Lower lobe of right lung (tissue), 2 donors: ENCODE data around the gene STYXL1. TPM values are rescaled to one million over a fixed set of nuclear protein-coding genes. Genes with fewer than 3 reads are reported as not detected.

ENCODE experiments used
- ATAC-seq, 2 donors: fragments of 200-7000 bp; cut with Tn5 transposase; one replicate each; pipeline ENCODE4 v1.9.1; 2020 to 2022; ENCODE audit warnings: mild to moderate bottlenecking in 2 of 2, moderate library complexity in 2 of 2
- DNase-seq: peaks from one replicate; pipeline ENCODE4 v3.0.0-alpha.2; 2020
- H3K27ac ChIP-seq: fragments of 200-600 bp; one replicate; pipeline ENCODE4 v1.8.0; 2022
- H3K27me3 ChIP-seq: fragments of 200-600 bp; one replicate; pipeline ENCODE4 v1.8.0; 2022; ENCODE audit warnings: low read depth
- H3K36me3 ChIP-seq: fragments of 200-600 bp; one replicate; pipeline ENCODE4 v1.8.0; 2022; ENCODE audit warnings: mild to moderate bottlenecking
- H3K4me1 ChIP-seq: fragments of 200-600 bp; one replicate; pipeline ENCODE4 v1.8.0; 2022
- H3K4me3 ChIP-seq: fragments of 200-600 bp; one replicate; pipeline ENCODE4 v1.8.0; 2022; ENCODE audit warnings: mild to moderate bottlenecking
- H3K9me3 ChIP-seq: fragments of 200-600 bp; one replicate; pipeline ENCODE4 v1.8.0; 2022
- intact Hi-C: fragments of 100-400 bp; cut with DNase I; formaldehyde crosslinking; loops from one replicate; pipeline ENCODE4 v1.11.0; 2022
- total RNA-seq: library from RNA; stranded (reverse); fragmentation: NEBNext Ultra II Directional; extraction: Animal tissue kit (Norgen Biotek cat#: 25700); gene quantifications from one replicate; pipeline ENCODE4 v1.2.1, GENCODE V29; 2021
- TF ChIP-seq, protein P1 (sequence below): fragments of 200-600 bp; IDR thresholded peaks from one replicate; pipeline ENCODE4 v1.8.0; 2022; ENCODE audit warnings: antibody characterized with exemption, mild to moderate bottlenecking
- donor health status: DM: no; HTN: yes; CAD: no; lungs with severe emphysema.

Gene STYXL1
- total RNA-seq, 1 donor from 2014 or later, result 25.6 TPM

DNA sequence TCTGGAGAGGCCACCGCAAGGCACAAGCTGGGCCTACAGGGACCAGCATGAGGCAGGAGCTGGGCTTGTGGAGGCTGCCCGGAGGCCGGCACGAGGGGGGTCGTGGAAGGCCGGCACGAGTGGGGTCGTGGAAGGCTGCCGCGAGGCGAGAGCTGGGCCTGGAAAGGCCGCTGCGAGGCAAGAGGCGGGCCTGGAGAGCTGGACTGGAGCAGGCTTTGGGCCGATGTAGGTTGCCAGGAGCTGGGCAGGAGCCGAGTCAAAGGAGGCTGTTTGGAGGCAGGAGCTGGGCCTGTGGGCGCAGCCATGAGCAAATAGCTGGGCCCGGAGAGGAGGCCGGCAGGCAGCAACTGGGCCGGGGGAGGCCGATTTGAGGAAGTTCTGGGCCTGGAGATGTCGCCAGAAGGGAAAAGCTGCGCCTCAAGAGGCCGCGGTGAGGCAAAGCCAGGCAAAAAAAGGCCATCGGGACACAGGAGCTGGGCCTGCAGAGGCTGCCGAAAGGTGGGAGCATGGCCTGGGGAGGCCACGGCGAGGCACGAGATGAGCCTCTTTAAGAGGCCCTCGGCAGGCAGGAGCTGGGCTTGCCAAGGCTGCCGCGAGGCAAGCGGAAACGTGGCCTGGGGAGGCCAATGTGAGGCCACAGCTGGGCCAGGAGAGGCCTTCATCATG, 26.6 kb upstream of the STYXL1 start:
- TF ChIP-seq, protein P1, sequence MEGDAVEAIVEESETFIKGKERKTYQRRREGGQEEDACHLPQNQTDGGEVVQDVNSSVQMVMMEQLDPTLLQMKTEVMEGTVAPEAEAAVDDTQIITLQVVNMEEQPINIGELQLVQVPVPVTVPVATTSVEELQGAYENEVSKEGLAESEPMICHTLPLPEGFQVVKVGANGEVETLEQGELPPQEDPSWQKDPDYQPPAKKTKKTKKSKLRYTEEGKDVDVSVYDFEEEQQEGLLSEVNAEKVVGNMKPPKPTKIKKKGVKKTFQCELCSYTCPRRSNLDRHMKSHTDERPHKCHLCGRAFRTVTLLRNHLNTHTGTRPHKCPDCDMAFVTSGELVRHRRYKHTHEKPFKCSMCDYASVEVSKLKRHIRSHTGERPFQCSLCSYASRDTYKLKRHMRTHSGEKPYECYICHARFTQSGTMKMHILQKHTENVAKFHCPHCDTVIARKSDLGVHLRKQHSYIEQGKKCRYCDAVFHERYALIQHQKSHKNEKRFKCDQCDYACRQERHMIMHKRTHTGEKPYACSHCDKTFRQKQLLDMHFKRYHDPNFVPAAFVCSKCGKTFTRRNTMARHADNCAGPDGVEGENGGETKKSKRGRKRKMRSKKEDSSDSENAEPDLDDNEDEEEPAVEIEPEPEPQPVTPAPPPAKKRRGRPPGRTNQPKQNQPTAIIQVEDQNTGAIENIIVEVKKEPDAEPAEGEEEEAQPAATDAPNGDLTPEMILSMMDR, result no peak
- ATAC-seq, result no peak
- DNase-seq, result no peak
- Histone ChIP-seq H3K4me3 (no peak overlapping the region), H3K27me3 (no peaks in the 10 kb centered on the region), H3K27ac (no peak overlapping the region), H3K4me1 (peaks cover 7% of the 10 kb centered on the region), H3K9me3 (no peaks in the 10 kb centered on the region), H3K36me3 (no peaks in the 10 kb centered on the region)
- intact Hi-C loops, result no loop called here

DNA sequence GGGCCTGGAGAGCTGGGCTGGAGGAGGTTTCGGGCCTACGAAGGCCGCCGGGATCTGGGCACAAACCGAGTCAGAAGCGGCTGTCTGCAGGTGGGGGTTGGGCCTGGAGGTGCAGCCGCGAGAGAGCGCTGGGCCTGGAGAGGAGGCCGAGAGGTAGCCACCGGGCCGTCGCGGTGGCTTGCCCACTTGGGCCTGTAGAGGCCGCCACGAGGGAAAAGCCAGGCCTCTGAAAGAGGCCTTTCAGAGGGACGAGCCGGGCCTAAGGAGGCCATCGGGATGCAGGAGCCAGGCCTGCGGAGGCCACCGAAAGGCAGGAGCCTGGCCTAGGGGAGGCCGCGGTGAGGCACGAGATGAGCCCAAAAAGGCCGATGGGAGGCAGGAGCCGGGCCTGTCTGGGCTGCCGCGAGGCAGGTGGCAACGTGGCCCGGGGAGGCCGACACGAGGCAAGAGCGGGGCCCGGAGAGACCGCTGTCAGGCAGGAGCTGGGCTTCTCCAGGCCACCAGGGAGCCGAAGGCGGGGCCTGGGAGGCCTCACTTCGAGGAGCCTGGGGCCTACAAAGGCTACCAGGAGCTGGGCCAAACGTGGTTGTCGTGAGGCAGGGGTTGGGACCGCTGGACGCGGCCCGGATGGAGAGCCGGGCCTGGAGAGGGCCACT, 25.7 kb upstream of the STYXL1 start:
- intact Hi-C loops, result no loop called here
- no peak overlapping the region for H3K4me3 ChIP-seq
- H3K4me1 ChIP-seq, result peaks cover 9% of the 10 kb centered on the region
- no peaks in the 10 kb centered on the region for H3K9me3 ChIP-seq
- ATAC-seq (no peak), DNase-seq (no peak)
- H3K27me3 ChIP-seq, result no peaks in the 10 kb centered on the region
- no peaks in the 10 kb centered on the region for H3K36me3 ChIP-seq
- H3K27ac ChIP-seq, result no peak overlapping the region
- TF ChIP-seq, protein P1, result no peak

DNA sequence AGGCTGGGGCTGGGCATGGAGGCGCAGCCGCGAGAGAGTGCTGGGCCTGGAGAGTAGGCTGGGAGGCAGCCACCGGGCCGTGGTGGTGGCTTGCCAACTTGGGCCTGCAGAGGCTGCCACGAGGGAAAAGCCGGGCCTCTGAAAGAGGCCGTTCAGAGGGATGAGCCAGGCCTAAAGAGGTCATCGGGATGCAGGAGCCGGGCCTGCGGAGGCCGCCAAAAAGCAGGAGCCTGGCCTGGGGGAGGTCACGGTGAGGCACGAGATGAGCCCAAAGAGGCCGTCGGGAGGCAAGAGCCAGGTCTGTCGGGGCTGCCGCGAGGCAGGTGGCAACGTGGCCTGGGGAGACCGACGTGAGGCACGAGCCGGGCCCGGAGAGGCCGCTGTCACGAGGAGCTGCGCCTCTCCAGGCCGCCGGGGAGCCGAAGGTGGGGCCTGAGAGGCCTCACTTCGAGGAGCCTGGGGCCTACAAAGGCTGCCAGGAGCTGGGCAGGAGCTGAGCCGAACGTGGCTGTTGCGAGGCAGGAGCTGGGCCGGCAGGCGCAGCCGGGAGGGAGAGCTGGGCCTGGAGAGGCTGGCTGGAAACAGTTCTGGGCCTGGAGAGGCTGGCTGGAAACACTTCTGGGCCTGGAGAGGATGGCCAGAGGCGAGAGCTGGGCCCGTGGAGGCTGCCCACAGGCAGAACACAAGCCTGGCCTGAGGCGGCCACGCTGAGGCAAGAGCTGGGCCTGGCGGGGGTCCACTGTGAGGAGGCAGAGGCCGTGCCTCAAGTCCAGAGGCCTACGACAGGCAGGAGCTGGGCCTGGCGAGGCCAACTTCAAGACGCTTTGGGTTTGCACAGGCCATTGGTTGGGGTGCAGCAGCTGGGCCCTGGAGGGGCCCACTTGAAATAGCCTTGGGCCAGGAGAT, 24.7 kb upstream of the STYXL1 start:
- Histone ChIP-seq H3K36me3 (peaks cover 3% of the 10 kb centered on the region), H3K4me1 (peaks cover 9% of the 10 kb centered on the region), H3K9me3 (no peaks in the 10 kb centered on the region), H3K4me3 (no peak overlapping the region), H3K27me3 (no peaks in the 10 kb centered on the region), H3K27ac (no peak overlapping the region)
- no peak for DNase-seq
- TF ChIP-seq, protein P1, result no peak
- no peak for ATAC-seq
- intact Hi-C loops, result no loop called here

DNA sequence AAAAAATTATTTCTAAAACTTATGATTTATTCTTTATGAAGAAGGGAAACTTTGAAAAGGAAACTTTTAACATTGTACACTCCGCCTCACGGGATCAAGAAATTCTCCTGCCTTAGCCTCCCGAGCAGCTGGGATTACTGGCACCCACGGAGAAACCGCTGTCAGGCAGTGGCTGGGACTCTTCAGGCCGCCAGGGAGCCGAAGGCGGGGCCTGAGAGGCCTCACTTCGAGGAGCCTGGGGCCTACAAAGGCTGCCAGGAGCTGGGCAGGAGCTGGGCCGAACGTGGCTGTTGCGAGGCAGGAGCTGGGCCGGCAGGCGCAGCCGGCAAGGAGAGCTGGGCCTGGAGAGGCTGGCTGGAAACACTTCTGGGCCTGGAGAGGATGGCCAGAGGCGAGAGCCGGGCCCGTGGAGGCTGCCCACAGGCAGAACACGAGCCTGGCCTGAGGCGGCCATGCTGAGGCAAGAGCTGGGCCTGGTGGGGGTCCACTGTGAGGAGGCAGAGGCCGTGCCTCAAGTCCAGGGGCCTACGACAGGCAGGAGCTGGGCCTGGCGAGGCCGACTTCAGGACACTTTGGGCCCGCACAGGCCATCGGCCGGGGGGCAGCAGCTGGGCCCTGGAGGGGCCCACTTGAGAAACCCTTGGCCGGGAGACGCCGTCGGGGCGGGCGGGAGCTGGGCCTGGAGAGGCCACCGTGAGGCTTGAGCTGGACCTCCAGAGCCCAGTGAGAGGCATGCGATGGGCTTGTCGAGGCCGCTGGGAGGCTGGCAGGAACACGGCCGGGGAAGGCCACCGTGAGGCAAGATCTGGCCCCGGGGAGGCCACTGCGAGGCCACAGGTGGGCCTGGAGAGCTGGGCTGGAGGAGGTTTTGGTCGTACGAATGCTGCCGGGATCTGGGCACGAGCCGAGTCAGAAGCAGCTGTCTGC, 23.8 kb upstream of the STYXL1 start:
- no peaks in the 10 kb centered on the region for H3K9me3 ChIP-seq
- no peaks in the 10 kb centered on the region for H3K27me3 ChIP-seq
- H3K4me1 ChIP-seq, result peaks cover 9% of the 10 kb centered on the region
- peaks cover 12% of the 10 kb centered on the region for H3K36me3 ChIP-seq
- TF ChIP-seq, protein P1, result no peak
- no peak overlapping the region for H3K4me3 ChIP-seq
- ATAC-seq (peak; percentile 42 to 50), DNase-seq (no peak)
- intact Hi-C loops, result no loop called here
- H3K27ac ChIP-seq, result peak overlapping the region; percentile 36

- no peaks in the 10 kb centered on the region for H3K27me3 ChIP-seq
- no peaks in the 10 kb centered on the region for H3K9me3 ChIP-seq
- intact Hi-C loops, result no loop called here
- H3K4me1 ChIP-seq, result peaks cover 9% of the 10 kb centered on the region
- DNase-seq (peak; percentile 72), ATAC-seq (peak; percentile 82 to 85)
- no peak overlapping the region for H3K27ac ChIP-seq
- TF ChIP-seq, protein P1, result no peak
- H3K4me3 ChIP-seq, result no peak overlapping the region
- peaks cover 35% of the 10 kb centered on the region for H3K36me3 ChIP-seq
These were observed 21.4 kb upstream of the STYXL1 start for GRCh38 chr7:76069238-76069638.
